GM19468 (cell line): ENCODE measurements around the gene ZNF189.
A peak's percentile ranks its signal among the peaks of the same experiment; 100 is the strongest.

Source experiments
- ATAC-seq: cut with Tn5 transposase; IDR thresholded peaks from one replicate; pipeline ENCODE4 v1.9.1; 2021; ENCODE audit warnings: mild to moderate bottlenecking, moderate library complexity, moderate number of reproducible peaks; ENCODE audit not compliant: unreplicated experiment; ENCODE audit errors: extremely low read depth

Gene ZNF189

DNA sequence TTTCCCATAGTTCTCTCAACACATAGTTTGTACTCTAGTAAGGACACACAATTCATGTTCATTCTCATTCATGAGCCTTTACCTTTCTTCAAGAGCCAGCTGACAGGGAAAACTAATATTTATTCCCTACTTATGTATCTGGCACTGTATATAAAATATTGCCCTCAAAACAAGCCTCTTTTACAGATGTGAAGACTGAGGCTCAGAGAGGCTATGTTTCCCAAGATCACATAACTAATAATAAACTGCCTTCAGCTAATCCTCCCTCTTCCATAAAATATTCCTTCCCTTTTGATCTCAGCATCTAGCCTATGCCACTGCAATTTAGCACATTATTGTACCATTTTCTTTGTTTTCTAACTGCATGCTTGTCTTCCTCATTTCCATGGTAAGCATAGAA is 18.7 kb downstream of the ZNF189 start:
- ATAC-seq: no peak

DNA sequence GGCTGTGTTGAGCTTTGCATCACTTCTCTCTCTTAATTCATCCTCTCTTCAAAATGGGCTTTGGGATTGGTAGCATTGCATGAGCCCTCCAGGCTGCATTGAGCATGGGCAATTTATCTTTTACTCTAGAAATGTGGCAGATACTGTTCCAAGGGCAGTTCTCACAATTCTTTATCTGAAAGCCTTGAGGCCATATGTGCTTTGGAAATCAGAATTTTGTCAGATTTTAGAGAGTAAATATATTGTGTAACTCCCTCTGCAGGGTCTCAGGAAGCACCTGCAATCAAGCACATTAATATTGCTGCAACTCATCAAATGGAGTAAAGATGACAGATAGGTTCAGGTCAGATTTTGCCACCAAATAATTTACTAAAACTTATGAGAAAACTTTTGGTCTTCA is 19.3 kb downstream of the ZNF189 start:
- ATAC-seq: no peak

DNA sequence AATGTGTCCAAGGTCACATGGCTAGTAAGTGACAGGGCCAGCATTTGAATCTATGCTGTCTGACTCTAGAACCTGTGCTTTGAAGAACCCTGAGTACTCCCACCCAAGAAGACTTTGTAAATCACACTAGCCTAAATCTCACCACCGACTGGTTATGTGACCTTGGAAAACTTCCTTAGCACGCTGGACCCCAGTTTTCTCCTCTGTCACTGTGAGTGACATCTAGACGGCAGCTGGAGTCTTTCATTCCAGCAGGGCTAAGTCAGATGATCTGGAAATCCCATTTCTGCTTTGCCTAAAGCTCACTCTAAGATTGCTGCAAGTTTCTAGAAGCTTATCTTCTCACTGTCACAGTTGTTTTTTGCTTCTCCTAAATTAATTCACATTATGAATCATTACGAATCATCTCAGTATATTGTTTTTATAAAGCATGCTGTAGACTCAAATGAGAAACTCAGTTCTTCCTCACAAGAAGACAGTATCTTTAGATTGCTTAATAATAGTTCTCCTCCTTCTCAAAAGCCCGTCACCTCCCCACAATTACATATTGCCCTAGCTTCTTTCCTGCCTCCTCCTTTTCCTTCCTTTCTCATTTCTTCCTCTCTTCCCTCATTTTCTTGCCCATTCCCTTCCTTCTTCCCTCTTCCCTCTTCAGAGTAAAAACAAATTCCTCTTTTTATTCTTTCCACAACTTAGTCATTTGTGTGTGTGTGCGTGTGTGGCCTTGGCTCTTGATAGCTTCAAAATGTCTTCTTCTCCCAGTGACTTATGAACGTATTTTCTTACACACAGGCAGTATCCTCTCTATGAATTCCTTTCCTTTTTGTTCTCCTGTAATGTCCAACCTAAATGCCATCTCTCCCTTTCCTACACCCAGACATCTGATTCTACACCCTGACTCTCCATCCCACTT is 20.1 kb downstream of the ZNF189 start:
- no peak for ATAC-seq

DNA sequence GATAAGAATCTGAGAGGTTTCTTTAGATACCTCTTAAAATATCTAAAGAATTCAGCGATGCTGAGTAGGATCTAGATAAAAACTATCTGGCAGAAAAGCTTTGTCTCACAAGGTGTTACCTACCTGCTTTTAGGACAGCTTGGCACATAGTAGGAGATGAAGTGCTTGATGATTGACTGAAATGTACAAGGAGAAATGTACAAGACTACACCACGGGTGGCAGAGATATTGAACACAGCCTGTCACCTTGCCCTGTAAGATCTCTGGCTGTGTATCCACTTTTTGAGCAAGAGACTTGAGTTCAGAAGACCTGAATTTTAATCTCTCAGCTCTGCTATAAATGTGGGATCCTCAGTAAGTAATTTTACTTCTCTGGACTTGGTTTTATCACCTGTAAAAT is 21.2 kb downstream of the ZNF189 start:
- no peak for ATAC-seq

DNA sequence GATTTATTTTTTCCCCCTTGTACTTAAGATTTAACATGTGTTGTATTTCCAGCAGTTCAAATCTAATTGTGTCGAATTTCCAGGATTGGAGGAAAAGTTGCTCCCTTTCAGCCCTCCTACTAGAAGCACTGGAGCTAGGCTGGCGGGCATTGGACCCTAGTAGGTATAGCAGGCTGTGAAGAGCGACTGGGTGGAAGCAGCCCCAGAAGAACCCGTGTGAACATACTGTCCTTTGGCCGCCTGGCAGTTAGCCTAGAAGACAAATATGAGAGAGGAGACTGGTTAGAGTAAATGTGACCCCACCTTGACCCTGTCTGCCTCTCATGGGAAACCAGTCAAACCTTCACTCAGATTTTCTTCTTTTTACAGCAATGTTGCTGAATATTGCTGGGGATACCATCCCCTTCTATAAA is 23.0 kb downstream of the ZNF189 start:
- ATAC-seq: no peak

DNA sequence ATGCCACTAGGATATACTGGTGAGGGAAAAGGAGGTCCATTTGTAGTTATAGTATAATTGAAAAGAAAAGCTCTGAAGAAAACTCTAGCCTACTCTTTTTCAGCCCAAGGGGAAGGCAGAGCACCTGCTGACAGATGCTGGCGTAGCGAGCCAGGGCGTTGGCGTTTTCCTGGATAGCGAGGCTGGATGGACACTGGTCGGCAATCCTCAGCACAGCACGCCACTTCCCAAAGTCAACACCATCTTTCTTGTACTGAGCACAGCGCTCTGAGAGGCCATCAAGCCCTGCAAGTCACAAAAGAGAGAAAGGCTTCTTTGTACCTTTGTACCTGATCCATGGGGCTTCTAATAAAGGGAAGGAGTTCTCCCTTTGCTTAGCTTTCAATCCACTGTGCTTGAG is 28.7 kb downstream of the ZNF189 start:
- no peak for ATAC-seq

DNA sequence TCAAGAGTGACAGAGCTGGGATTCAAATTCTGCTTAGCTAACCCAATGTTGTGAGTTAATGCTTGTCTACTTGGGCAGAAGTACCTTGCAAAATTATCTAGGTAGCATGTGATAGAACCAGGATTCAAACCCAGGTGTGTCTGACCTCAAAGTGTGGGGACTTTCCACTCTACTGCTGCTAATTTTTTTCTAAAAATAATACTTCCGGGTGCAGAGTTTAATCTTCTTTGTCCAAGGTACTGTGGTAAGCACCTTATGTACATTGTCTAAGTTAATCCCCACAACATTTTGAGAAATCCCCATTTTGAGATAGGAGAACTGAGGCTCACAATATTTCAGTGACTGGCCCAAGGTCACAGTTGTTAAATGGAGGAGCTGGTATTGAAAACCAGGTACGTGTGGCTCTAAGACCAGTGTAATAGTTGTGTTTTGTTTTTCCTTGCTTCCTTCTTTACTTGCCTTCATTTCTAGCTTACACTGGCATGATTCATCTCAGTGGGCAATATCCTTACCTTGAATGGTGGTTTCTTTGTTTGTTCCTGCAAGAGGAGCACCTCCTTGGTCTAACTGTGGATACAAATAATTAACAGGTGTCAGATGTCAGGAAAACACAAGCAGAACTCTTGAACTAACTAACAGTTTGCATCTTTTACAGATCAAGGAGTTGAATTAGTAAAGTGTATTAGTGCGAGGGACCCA is 29.5 kb downstream of the ZNF189 start:
- ATAC-seq: peak; percentile 65

DNA sequence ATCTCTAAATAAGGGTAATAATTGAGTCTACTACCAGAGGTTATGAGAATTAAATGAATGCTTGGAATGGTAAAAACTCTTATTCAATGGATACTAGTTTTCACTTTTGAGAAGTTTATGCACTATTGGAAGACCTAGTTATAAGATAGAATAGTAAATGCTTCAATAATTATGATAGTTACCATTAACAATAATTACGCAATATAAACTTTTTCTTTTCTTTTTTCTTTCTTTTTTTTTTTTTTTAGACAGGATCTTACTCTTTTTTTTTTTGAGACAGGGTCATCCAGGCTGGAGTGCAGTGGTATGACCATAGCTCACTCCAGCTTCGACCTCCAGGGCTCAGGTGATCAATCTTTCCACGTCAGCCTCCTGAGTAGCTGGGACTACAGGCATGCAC is 30.3 kb downstream of the ZNF189 start:
- no peak for ATAC-seq

DNA sequence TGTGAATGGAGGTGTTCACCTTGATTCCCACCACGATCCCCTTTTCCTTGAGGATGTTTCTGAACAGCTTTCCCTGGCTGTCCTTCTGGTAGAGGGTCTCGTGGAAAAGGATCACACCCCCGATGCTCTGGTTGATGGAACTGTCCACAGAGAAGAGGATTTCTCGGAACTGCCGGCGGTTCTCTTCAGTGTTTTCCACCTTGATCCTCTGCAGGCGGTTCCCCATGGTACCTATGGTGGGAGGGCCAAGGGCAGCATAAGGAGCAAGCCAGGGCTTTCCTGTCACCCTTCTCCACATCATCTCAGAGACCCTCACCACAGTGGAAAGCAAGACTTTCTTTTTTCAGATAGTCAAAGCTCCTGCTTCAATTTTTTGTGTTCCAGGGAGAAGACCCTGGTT is 31.1 kb downstream of the ZNF189 start:
- no peak for ATAC-seq

DNA sequence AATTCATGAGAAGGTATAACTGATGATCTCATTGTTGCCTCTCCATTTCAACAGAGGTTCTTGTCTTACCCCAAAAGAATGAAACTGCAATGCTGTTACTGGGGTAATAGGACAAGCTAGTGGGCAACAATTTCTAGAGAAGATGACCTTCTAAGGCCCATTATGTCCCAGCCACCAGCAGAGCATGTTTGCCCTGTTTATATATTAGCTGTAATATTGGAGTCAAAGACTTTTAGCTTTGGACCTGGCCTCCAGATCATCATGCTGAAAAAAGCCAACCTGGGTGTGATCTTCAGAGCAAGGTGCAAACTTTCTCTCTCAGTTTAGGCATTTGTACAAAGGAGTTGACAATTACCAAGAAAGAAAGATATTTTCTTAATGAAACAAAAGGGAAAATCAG is 33.5 kb downstream of the ZNF189 start:
- ATAC-seq: no peak

DNA sequence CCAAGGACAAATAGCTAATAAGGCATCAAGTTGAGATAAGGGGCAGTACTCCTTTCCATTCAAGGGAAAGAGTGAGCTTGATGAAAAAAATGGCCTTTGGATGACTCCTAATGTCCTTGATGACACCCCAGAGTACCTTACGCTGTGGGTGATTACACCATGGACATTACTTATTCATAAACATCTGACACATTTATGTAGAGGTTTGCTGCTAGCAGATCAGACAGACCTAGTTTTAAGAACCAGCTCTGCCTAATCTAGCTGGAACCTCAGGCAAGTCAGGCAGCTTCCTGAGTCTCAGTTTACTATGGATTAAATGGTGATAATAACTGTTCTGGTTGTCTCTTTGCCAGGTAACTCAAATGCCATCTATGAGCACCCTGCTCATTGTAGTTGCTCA is 34.1 kb downstream of the ZNF189 start:
- ATAC-seq: no peak

DNA sequence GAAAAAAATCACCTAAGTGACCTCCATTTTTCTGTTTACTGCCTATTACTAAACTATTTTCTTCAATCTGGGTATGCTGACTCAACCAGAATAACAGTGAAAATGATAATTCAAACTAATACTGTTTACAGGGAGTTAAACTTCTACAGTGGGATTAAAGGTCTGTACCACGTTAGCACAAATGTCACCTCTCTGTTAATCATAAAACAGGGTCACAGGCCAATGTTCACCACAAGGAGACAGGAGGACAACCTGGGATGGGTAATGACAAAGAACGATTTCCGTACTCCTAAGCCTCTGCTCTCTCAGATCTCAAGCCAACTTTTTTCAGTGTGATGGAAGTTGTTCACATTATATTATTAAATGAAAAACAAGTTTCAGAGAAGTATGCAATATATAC is 34.6 kb downstream of the ZNF189 start:
- ATAC-seq: no peak

DNA sequence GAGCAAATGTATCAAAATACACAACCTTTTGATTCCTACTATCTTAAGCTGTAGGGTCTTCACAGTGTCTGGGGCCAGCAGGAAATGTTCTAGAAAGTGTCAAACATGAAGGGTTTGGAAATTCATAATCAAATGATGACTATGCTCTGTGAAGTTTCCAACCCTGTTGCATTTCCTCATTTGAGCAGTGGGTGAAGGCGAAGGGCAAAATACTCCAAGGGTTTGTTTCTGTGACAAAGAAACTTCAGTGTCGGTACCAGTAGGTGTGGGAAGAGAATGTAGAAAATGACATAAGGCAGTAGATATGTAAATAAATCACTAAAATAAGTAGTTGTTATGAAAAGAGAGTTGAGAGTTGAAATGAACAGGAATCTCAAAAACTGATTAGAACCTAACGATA is 36.3 kb downstream of the ZNF189 start:
- ATAC-seq: no peak

DNA sequence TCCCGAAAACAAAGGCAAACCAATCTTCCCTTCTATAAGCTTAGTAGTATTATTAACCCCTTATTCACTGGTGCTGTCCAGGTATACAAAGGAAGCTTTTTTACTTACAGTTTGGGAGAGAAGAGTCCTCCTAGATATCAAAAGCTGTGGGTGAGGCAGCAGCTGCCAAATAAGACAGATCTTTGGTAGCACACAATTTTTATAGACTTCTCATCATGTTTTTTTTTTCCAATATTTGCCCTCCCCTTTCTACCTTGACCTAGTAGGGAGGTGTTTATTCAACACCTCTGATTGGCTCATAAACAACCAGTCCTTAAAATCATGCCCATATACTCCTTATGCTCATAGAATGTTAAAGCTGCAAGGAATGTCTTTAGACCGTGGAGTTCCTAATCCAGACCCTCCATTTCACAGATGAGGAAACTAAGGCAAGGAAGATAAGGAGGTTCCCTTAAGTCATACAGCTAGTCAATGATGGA is 37.0 kb downstream of the ZNF189 start, which contains the start of gene ALDOB:
Gene ALDOB, minus strand, starts transcription at position 174 of the 479 bp plus-strand sequence. CDS start 4,887 bp downstream, outside the sequence.
- no peak for ATAC-seq

DNA sequence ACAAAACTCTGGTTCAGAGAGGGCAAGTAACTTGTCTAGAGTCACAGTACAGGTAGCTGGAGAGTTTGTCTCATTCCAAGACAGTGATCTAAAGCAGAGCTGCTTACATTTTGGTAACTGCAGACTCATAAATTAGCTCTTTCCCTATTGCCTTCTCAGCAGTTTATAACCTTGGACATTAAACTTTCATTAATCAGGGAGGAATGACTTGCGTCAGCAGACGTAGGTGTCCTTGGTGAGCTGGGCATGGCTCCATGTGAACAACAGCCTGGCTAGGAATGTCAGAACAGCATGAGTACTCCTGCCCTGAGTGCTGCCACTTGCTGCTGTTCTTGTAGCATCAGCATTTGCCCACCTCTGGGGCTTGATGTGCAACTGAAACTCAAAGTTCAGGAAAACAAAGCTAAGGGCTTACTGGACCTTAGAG is 39.2 kb downstream of the ZNF189 start:
- ATAC-seq: no peak

DNA sequence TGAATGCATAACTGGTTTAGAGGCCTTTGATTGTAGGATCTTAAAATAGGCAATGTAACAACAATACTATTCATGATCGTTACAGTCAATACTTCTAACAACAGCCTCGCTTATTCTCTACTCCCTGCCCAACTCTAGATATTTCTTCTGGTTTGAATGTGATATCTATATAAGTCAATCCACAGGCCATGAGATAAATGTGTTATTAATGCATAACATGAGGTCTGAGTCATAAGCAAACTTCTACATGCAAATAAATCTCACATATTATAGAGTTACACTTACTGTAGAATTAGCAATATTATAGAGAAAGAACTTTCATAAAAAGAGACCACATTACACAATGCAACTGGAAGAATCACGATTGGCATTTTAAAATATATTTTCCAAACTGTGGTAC is 39.9 kb downstream of the ZNF189 start:
- no peak for ATAC-seq

DNA sequence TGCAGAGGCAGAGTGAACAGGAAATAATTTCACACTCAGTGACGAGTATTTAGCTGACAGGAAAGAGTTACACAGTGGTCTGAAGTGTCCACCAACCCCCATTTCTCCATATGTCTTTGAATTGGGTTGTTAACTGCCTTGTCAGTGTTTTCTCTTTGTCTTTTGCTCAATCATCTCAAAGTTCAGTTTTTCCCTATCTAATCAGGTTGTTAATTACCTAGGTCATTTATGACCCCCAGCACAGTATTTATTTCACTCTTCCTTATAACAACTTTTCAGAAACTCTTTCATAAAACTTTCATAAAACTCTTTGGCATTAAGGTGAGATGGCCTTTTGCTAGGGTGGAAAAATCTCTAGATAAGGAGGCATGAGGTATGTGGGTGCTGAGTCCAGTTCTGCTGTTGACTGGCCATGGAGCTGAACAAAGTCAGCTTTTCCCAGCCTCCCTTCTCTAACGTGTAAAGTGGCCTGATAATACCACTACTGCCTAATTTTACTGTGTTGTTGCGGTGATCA is 42.1 kb downstream of the ZNF189 start:
- no peak for ATAC-seq

DNA sequence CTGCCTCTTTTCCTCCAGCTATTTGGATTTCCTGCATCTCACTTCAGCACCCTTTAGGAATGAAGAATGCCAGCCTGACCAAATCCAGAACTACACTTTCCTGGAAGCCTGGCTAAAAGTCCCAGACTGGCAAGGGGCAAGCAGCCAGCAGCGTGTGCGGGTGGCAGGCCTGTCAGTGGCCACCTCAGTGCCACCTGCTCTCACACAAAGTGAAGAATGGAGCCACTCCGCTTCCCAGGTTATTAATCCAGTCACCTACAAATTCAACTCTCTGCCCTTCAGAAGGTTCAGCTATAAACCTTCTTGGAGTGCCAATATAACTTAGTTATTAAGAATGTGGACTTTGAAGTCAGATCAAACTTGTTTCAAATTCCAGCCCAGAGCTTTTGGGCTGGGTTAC is 43.7 kb downstream of the ZNF189 start:
- no peak for ATAC-seq

DNA sequence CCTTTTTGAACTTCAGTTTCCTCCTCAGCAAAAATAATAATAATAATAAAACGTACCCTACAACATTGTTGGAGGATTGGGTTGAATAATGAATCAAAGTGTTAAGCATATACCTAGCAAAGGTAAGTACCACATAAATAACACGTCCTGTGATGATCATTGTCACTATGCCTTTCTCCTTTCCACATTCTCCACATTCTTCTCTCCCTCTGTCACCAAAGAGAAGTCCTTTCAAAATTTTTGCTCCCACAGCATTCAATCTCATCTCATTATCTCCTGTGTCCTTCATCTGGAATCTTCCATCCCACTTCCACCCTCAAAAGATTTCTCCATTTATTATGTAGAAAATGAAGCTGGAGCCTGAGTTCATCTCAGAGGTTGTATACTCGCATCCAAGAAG is 44.1 kb downstream of the ZNF189 start:
- ATAC-seq: no peak

DNA sequence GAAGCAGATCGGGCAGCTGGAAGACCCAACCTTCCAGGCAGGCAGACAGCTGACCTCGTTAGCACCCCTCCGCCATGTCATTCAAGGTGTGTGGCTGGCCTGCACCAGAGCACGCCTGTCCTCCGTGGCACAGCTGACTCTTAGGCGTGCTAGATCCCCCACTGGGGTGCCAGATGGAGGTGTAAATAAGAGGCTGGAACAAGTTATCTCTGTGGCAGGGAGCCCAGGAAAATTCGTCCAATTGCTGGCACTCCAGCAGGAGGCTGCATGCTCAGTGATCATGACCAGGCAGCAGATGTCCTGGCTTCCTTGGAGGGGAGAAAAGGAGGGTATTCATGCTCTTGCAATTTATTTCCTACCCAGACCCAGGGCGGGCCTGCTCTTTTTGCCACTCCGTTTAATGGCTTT is 44.7 kb downstream of the ZNF189 start:
- no peak for ATAC-seq
